HG03064 (cell line): ENCODE data around the gene NPFFR1.

Experiments used
- ATAC-seq: cut with Tn5 transposase; IDR thresholded peaks from one replicate; pipeline ENCODE4 v1.9.1; 2021; ENCODE audit warnings: low read depth; ENCODE audit not compliant: unreplicated experiment

Gene NPFFR1

DNA sequence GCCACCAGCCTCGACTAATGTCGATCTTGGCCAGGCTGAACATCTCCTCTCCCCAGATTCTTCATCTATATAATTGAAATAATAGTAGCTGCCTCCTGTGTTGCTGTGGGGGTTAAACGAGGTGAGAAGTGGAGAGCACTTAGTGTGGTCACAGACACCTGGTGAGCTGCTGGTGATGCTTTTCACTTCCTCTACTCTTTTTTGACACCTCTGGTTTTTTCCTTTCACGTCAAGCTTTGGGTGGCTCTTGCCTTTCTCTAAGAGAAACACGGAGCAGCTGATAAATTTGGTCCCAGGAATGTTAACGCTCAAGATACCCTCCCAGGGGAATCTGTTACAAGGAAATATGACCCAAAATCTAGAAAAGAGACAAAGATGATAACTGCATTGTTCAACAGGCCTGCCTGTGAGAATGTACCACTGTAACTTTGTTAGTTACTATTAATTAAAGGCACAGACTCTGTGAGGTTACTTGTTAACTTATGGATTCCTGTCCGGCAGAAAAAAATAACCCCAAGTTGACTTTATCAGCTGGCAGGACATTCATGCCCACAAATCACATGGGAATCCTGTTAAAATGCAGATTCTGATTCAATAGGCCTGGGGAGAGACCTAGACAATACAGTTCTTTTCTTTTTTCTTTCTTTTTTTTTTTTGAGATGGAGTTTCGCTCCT lies 9.5 kb upstream of the NPFFR1 start:
- ATAC-seq: peak; percentile 75

DNA sequence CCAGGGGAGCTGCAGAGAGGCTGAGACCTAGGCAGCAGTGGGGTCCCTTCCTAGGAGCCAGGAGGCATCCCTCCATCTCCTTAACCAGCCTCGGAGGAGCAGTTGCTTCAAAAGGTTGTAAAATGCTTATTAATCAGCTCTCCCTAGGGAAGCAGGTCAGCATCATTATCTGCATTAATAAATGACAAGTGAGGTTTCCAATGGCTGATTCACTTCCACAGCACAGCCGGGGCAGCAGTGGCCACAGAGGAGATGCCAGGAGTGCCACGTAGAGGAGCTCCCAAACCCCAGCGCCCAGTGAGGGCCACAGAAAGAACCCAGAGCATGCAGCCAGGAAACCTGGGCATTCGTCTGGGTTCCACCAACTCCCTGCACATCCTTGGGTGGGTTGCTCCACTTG lies 8.2 kb upstream of the NPFFR1 start:
- no peak for ATAC-seq

DNA sequence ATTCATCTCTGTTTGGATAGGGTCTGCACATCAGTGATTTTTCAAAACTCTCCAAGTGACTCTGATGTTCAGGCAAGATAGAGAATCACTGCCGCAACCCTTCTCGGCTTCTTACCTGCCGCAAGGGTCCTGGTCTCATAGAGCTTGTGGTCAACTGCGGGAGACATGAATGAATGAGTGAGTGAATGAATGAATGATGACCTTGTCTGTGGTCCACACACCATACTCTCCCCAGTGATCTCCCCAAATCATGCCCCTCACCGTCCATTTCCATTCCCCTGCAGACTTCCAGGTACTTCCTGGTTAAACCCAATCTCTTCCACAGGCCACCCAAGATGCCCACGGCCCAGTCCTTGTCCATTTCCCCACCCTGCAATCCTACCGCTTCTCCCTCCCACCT lies 5.9 kb upstream of the NPFFR1 start:
- no peak for ATAC-seq

DNA sequence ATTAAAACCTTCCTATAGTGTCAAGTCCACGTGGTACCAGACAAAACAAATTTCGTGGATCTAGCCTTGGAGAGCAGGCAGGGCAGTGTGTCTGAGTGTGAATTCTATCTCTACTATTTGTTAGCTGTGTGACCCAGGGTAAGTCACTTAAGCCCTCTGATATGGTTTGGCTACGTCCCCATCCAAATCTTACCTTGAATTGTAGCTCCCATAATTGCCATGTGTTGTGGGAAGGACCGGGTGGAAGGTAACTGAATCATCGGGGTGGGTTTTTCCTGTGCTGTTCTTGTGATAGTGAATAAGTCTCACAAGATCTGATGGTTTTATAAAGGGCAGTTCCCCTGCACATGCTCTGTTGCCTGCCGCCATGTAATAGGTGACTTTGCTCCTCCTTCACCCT lies 2.8 kb upstream of the NPFFR1 start:
- ATAC-seq: no peak

DNA sequence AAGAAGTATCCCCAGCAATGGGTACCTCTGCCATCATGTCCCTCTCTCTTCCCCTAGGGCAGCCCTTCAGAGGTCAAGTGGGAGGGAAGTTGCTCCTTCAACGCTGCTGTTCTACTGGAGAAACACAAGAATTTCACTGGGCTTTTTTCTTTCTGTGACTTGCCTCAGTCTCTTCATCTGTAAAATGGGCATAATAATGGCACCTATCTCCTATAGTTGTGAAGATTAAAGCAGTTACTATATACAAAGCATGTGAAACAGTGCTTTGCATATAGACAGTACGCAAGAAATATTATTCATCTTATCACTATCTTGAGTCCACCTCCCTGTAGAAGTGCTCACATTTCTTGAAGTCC lies 1.6 kb upstream of the NPFFR1 start:
- no peak for ATAC-seq

DNA sequence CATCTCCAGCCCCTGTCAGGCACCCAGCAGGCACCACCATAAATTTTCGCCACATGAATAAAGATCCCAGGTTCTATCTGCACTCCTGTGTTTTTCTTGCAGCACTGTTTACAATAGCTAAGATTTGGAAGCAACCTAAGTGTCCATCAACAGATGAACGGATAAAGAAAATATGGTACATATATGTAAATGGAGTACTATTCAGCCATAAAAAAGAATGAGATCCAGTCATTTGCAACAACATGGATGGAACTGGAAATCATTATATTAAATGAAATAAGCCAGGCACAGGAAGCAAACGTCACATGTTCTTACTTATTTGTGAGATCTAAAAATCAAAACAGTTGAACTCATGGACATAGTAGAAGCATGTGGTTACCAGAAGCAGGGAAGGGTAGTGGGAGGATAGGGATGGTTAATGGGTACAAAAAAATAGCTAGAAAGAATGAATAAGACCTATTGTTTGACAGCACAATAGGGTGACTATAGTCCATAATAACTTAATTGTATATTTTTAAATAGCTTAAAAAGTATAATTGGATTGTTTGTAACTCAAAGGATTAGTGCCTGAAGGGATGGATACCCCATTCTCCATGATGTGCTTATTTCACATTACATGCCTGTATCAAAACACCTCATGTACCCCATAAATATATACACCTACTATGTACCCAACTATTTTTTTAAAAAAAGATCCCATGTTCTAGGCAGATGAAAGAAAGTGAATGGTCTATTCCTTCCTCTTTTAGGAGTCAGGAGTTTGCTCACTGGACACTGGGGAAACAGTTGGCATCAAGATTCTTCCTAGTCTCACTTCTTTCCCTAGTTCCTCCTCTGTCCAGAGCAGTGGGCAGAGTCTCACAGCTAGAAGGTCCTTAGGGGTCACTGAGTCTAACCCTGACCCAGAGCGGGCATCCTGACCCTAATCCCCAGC lies 1.0 kb upstream of the NPFFR1 start:
- no peak for ATAC-seq

DNA sequence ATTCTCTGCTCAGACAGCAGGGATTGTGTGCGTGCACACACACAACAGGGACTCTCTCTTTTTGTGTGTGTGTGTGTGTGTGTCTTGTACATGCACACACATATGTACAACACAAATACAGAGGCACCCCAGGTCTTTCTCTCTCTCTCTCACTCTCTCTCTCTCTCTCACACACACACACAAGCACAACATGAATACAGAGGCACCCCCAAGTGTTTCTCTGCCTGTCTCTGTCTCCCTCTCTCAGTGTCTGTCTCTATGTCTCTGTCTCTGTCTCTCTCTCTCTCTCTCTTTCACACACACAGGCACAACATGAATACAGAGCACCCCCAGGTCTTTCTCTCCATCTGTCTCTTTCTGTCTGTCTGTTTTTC lies 746 bp downstream of the NPFFR1 start:
- ATAC-seq: no peak

DNA sequence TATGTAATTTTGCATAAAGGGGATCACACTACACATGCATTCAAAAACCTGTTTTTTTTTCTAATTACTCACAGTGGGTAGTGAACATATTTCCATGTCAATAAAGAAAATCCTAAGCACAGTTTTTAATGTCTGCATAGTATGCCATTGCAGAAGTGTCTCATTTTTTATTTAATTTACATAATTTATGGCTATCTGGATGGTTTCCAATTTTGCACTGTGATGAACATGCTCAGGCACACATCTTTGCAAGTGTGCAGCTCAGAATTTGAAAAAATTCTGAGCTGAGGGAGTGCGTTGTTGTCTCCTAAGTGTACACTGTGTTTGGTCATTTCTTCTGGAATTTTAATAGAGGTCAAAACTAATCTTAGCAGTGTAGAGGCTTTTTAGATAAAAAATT lies 2.2 kb downstream of the NPFFR1 start:
- ATAC-seq: no peak

DNA sequence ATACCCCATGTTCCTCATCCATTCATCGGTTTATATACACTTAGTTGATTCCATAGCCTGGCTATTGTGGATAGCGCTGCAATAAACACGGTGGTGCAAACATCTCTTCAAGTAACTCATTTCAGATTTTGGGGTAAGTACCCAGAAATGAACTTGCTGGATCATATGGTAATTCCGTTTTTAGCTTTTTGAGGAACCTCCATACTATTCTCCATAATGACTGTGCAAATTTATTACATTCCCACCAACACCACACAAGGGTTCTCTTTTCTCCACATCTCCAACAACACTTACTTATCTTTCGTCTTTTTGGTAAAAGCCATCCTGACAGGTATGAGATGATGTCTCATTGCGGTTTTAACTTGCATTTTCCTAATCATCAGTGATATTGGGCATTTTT lies 3.7 kb downstream of the NPFFR1 start:
- ATAC-seq: no peak

DNA sequence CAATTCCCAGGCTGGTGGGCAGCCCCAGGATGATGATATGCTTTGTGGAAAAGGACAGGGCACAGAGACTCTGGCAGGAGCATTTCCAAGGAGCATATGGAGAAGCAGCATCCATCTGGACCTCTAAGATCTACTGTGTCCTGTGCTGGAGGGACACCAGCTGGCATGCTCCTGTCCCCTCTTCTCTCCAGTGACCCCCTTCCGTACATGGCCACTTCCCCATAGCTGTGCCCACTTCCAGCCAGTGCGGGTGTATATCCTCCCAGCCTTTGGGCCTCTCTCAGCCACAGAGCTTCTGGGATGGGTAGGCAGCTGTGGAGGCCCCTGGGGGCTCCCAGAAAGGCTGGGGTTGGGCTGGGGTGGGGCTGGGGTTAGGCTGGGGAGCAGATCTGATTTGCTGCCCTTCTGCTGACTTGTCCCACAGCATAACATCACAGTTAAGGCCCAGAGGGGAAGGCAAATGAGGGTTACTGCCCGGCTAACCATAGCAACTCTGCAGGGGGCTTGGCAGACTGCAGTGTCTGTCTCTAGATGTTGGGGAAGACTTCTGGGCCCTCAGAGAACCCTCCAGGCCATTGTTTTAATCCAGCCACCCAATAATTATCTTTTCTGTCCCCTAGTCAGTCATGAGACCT lies 6.3 kb downstream of the NPFFR1 start:
- no peak for ATAC-seq

DNA sequence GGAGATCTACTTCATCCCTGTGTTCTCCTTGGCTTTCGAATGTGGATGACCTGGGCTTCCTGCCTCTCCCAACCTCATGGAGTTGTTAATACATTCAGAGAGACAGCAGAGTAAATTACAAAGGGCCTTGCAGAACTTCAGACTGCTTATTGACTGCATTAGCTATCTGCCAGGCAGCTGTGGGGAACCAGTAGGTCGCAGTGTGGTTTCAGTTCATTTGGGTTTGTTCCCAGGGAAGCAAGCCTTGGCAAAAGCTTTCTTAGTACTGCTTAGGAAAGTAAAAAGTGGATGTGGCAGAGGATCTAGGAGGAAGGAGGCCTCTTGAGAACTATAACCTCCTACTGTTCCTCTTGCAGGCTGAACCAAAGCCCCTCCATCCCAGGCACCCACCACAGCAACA lies 9.2 kb downstream of the NPFFR1 start:
- ATAC-seq: no peak

DNA sequence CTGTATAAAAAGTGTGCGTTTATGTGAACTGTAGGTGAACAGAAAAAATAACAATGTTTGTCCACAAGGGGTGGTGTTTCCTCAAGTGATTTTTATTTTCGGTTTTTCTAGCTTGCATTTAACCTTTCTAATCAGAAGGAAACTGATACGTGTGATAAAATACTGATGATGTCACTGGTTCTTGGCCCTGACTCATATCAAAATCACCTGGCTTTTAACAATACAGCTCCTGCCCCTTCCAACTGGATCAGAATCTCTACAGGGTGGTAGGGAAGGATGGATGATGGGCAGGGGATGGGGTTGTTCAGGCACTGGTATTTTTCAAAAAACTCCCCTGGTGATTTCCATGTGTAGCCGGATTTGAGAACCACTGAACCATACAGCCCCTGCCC lies 10.9 kb downstream of the NPFFR1 start:
- ATAC-seq: peak; percentile 42

DNA sequence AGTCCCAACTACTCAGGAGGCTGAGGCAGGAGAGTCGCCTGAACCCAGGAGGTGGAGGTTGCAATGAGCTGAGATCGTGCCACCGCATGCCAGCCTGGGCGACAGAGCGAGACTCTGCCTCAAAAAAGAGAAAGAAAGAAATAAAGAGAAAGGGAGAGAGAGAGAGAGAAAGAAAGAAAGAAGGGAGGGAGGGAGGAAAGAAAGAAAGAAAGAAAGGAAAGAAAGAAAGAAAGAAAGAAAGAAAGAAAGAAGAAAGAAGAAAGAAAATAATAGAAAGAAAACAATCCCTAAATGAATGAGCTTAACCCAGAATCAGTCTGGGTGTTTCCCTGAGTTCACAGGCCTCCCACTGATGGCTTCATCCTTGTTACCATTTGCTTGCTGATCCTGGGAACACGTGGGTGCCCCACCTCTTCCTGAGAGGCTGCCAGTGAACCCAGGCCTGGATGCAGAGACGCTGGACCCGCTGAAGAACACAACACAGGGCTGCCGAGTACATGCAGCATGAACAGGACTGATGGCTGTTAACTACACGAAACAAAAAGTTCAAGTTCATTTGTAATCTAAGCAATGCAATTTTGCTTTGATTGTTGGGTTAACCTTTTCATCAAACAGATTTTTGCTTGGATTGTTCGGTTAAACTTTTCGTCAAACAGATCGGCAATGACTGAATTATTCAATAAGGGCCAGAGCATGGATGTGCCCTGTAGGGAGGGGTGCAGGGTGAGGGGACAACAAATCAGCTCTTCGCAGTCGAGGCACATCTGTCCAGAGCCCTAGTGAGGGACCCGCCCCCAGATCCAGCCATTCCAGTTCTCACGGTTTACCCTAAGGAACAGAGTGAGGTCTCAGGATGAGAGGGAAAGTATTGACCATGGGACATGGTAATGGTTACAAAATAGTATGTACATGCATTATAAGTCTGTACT lies 11.5 kb downstream of the NPFFR1 start:
- no peak for ATAC-seq

DNA sequence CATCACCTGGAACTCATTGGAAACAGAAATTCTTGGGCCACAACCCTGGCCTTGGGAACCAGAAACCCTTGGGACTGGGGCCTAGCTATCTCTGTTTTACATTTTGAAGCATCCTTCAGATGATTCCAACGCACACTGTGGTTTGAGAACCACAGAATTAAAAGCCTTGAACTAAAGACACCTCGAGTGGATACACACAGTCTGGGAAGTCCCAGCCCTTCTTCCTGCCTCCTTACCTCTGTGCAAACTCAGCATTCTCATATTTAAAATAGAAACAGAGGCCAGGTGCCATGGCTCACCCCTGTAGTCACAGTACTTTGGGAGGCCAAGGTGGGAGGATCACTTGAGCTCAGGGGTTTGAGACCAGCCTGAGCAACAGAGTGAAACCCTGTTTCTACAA lies 12.9 kb downstream of the NPFFR1 start:
- ATAC-seq: no peak

DNA sequence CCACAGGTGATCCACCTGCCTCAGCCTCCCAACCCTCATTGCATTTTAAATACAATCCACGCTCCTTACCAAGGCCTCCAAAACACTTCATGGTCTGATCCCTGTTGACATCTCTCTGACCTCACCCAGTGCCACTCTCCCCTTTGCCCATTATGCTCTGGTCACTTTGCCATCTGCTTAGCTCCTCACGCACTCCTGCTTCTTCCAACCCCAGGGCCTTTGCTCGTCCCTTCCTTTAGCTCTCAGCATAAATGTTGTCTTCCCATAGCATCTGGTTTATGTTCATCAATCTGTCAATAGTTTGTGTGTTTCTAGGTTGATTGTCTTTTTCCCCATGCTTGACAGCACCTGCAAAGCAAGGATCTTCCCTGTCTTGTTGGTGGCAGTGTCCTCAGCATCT lies 14.1 kb downstream of the NPFFR1 start:
- no peak for ATAC-seq

DNA sequence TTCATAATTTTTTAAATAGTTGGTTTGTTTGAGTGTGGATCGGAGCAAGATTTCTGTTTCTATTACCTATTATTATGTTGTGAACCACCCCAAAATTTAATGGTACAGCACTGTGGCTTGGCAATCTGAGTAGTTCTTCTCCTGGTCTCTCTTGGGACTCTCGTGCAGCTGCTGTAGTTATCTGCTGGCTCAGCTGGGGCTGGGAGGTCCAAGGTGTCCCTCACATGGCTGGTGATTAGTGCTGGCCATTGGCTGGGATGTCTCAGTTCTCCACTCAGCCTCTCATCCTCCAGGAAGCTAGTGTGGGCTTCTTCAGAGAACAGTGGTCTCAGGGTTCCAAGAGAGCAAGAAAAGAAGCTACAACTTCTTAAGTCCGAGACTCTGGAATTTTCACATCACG lies 15.4 kb downstream of the NPFFR1 start:
- ATAC-seq: no peak

DNA sequence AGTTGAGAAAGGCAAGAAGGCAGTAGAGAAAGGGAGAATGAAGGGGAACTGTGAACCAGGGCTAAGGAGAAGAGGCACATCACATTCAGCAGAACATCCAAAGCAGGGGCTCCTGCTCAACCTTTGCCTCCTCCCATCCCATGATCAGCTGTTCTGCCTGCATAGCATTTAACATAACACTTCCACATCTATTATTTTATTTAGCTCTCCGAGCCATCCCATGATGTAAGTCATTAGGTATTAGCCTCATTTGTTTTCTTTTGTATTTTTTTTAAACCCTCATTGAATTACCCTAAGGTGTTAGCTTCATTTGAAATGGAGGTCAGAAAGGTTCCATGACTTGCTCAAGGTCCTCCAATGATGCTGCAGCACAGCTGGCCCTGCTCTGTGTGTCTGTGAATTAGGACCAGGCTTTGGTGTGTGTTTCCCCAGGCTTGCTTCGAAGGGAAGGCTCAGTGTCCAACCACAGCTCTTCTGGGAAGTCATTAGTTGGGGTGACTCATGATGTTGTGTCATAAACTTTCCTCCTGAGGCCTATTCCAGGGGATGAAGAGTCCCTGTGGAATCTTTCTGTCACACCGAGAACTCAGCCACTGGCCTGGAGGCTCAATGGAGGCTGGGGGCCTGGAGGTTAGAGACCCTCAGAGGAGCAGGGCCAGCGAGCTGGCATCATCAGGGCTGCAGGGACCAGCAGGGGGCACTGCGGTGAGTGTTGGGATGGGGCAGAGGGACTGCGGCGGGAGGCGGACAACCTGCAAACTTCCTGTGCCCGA lies 16.5 kb downstream of the NPFFR1 start:
- ATAC-seq: no peak

DNA sequence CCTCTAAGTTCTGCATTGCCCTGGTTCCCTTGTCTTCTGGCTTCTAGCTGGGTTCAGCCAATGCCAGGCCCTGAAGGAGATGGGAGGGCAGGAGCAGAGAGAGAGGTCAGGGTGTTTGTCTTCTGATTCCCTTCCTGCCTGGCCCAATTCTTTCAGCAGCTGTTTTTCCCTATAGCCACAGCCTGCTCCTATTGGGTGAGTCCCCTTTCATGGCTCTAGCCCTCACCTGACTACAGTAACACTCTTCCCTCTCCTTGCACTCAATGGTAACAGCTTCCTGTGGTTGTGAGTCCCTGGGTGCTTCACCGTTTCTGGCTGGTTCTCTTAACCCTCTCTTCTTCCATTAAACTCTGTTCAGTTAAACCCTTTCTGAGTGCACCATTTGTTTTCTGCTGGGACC lies 17.1 kb downstream of the NPFFR1 start:
- no peak for ATAC-seq

DNA sequence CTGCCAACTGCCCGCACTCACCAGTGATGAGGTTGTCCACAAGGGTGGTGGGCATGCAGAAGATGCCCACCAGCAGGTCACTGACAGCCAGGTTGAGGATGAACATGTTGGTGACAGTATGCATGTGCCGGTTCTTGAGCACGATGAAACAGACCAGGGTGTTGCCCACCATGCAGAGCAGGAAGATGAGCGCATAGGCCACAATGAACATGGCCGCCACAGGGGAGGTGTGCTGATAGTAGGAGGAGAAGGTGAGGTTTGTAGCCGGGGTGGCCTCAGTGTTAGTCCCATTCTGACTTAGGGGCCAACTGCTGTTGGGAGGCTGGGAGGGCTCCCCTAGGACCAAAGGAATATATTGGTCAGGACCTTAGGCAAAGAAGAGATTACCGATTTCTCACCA lies 17.7 kb downstream of the NPFFR1 start:
- no peak for ATAC-seq
